Adrenal gland (tissue), 12 donors: ENCODE data around the gene CLCNKB. TPM values are rescaled to one million over a fixed set of nuclear protein-coding genes. Genes with fewer than 3 reads are reported as not detected.

Source experiments
- DNase-seq, 7 donors: peaks; one replicate each; pipeline ENCODE4 v3.0.0-alpha.2; 2019 to 2020
- H3K27ac ChIP-seq, 5 donors: fragments of 200-600 bp; sonication (generic) in 4 of 5; 1 replicate in 3 of 5; 2 replicates in 2 of 5; pipeline versions ENCODE4 v1.5.1 to v1.8.0; 2016 to 2020; ENCODE audit warnings: mild to moderate bottlenecking in 1 of 5
- H3K27me3 ChIP-seq: fragments of 200-600 bp; 2 replicates; pipeline ENCODE4 v1.8.0; 2021
- H3K36me3 ChIP-seq, 2 donors: fragments of 200-600 bp; replicated peaks in 1 of 2; 1 replicate in 1 of 2; 2 replicates in 1 of 2; pipeline versions ENCODE4 v1.5.1 to v1.8.0; 2018 to 2022
- H3K4me1 ChIP-seq, 2 donors: fragments of 200-600 bp; replicated peaks in 1 of 2; 1 replicate in 1 of 2; 2 replicates in 1 of 2; pipeline versions ENCODE4 v1.5.1 to v1.8.0; 2018 to 2021
- H3K4me3 ChIP-seq, 4 donors: fragments of 200-600 bp; sonication (generic) in 3 of 4; one replicate each; pipeline ENCODE4 v1.5.1; 2016 to 2018
- H3K9me3 ChIP-seq, 3 donors: fragments of 200-600 bp; sonication (generic) in 1 of 3; replicated peaks in 1 of 3; 1 replicate in 2 of 3; 2 replicates in 1 of 3; pipeline versions ENCODE4 v1.5.1 to v1.8.0; 2016 to 2021
- POLR2A ChIP-seq, 2 donors: fragments of 450-650 bp; IDR thresholded peaks; one replicate each; pipeline ENCODE4 v1.6.1; 2017; ENCODE audit warnings: antibody characterized with exemption in 2 of 2, mild to moderate bottlenecking in 2 of 2, moderate library complexity in 1 of 2
- WGBS, 4 donors: extraction: QIAGEN DNeasy Blood & Tissue Kit in 2 of 4; methylation state at CpG; one replicate each; pipeline versions ENCODE4 v1.1.5 to v1.1.7; 2013 to 2017; 5-methylcytosine and 5-hydroxymethylcytosine counted together
- intact Hi-C, 2 donors: fragments of 100-400 bp; cut with DNase I; formaldehyde crosslinking; loops; one replicate each; pipeline versions ENCODE4 v1.14.1 to v1.15.0; 2022 to 2023
- polyA plus RNA-seq, 3 donors: library from polyadenylated mRNA; stranded (reverse); fragments of 200-250 nt in 2 of 3; fragments of 350-450 nt in 1 of 3; fragmentation: Illumina TruSeq in 1 of 3; extraction: RNeasy Lipid Tissue Mini Kit (QIAGEN cat#74804) in 1 of 3; gene quantifications; one replicate each; pipeline ENCODE4 v1.2.3, GENCODE V29; 2013 to 2014
- total RNA-seq, 9 donors: library from RNA; depleted of rRNA in 4 of 9; stranded (reverse); fragments of >200 nt in 4 of 9; fragments of 120-200 nt in 1 of 9; fragmentation: NEBNext Ultra II Directional in 1 of 9; extraction: Animal tissue kit (Norgen Biotek cat#: 25700) in 1 of 9; gene quantifications; one replicate each; pipeline versions ENCODE4 v1.1.0 to v1.2.4, GENCODE V29; 2013 to 2023
- TF ChIP-seq, protein P1 (sequence below), 6 experiments: fragments of 450-650 bp in 4 of 6; fragments of 200-600 bp in 2 of 6; sonication (generic) in 1 of 6; IDR thresholded peaks; 1 replicate in 5 of 6; 2 replicates in 1 of 6; pipeline versions ENCODE4 v1.5.1 to v1.8.0; 2016 to 2021; ENCODE audit warnings: antibody characterized with exemption in 6 of 6, mild to moderate bottlenecking in 2 of 6, moderate library complexity in 1 of 6
- donor health status: healthy with polysubstance abuse.
- donor health status: Bipolar disorder and iron deficiency.
- donor health status: DM: yes; HTN: yes; CAD: no.
- donor health status: DM: no; HTN: no; CAD: no.
- donor health status: DM: no; HTN: no; CAD: no.
- donor health status: DM: yes; HTN: yes; CAD: no.

The CLCNKB gene
- total and polyA plus RNA-seq, 12 donors, result 0.67 to 9.9 (median 2.6) TPM

- intact Hi-C loops, result no loop called here
- DNase-seq, result no peak
- Histone ChIP-seq H3K4me1 (peaks cover 27 to 42% of the 10 kb centered on the region in 2 donors), H3K27ac (peak overlapping the region in 1 of 5 donors; percentile 81), H3K4me3 (no peak overlapping the region), H3K36me3 (no peaks in the 10 kb centered on the region), H3K9me3 (no peaks in the 10 kb centered on the region), H3K27me3 (no peaks in the 10 kb centered on the region)
- WGBS, 4 donors, result 70 to 82% (median 80%) methylated on average over 5 of the region's 5 CpGs
- no peak for TF ChIP-seq POLR2A (IDR thresholded peaks at IDR 0.05)
- TF ChIP-seq, protein P1, sequence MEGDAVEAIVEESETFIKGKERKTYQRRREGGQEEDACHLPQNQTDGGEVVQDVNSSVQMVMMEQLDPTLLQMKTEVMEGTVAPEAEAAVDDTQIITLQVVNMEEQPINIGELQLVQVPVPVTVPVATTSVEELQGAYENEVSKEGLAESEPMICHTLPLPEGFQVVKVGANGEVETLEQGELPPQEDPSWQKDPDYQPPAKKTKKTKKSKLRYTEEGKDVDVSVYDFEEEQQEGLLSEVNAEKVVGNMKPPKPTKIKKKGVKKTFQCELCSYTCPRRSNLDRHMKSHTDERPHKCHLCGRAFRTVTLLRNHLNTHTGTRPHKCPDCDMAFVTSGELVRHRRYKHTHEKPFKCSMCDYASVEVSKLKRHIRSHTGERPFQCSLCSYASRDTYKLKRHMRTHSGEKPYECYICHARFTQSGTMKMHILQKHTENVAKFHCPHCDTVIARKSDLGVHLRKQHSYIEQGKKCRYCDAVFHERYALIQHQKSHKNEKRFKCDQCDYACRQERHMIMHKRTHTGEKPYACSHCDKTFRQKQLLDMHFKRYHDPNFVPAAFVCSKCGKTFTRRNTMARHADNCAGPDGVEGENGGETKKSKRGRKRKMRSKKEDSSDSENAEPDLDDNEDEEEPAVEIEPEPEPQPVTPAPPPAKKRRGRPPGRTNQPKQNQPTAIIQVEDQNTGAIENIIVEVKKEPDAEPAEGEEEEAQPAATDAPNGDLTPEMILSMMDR (IDR thresholded peaks at IDR 0.05), result no peak
Measured at GRCh38 chr1:16074217-16074616, 30.6 kb downstream of the CLCNKB start.

DNA sequence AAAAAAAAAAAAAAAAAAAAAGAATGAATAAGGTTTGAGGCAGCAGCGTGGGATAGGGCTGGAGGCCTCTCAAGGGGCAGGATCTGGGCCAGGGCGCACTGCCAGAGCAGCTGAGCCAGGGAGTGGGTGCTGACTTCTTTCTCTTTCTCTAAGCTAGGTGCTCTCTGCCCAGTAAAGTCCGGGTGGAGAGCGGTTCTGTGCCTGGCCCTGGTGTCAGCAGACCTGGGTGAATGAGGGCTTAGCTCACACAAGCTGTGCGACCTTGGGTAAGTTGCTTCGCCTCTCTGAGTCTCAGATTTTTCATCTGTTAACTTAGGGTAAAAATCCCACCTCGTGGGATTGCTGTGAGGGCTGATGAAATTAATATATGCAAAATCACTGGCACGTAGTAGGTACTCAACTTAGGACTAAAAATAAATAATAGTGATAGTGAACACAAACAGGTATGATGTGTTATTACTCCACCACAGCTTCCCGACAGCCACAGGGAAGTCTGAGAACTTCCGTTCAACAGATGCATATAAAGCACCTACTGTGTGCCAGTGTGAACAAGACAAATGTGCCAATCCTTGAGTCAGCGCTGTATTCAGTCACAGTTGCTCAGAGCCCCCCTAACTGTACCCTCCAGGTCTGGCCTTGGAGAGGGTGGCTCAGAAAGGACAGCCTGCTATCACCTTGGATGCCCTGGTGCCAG is 31.9 kb downstream of the CLCNKB start:
- no peak overlapping the region for H3K4me3 ChIP-seq
- H3K27ac ChIP-seq, result peak overlapping the region; percentile 84 to 99 (median 94)
- H3K4me1 ChIP-seq, result peaks cover 27 to 42% of the 10 kb centered on the region in 2 donors
- intact Hi-C loops, result no loop called here
- WGBS, 4 donors, result 35 to 42% (median 42%) methylated on average over 11 of the region's 11 CpGs
- peak; percentile 87 to 94 (median 92) for DNase-seq
- H3K9me3 ChIP-seq, result no peaks in the 10 kb centered on the region
- H3K36me3 ChIP-seq, result no peaks in the 10 kb centered on the region
- no peaks in the 10 kb centered on the region for H3K27me3 ChIP-seq
- TF ChIP-seq, protein P1 (IDR thresholded peaks at IDR 0.05), result no peak
- peak in 1 of 2 donors; percentile 44 for TF ChIP-seq POLR2A (IDR thresholded peaks at IDR 0.05)

DNA sequence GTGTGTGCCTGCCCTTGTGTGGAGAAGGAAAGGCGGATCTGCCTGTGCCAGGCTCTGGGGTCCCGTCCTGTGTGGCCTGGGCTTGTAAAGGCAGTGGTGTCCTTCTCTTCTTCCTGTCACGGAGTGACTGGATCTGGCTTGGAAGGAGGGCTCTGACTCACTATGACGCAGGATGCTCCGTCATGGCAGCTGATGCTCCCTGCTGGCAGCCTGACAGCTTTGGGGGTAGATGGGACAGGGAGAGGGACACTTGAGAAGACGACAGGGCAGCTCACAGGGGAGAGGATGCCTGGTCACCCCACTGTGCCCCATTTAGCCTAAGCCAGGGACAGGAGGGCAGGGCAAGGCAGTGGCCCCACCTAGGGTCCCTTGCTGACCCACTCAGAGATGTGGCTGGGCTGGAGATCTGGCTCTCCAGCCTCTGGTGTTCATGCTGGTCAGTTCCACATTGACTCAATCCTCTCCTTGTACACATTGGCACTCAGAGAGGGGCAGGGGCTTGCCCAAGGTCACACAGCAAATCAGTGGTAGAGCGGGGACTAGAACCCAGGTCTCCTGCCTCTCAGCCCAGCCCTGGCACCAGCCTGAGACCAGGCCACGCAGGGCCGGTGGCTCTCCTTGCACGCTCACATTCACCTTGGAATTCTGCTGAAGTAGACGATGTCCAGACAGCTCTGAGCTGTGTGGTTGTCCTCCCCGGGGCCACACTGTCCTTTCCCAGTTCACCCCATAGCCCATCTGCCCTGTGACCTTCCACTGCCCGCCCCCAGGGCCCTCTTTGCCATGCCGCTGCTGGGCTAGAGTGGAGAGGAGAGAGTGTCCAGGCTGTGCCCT is 32.7 kb downstream of the CLCNKB start:
- no peaks in the 10 kb centered on the region for H3K27me3 ChIP-seq
- H3K36me3 ChIP-seq, result no peaks in the 10 kb centered on the region
- peaks cover 27 to 42% of the 10 kb centered on the region in 2 donors for H3K4me1 ChIP-seq
- H3K9me3 ChIP-seq, result no peaks in the 10 kb centered on the region
- intact Hi-C loops, result no loop called here
- WGBS, 4 donors, result 33 to 78% (median 41%) methylated on average over 4 to 14 of the region's 14 CpGs
- peak; percentile 95 to 97 (median 97) for DNase-seq
- H3K27ac ChIP-seq, result peak overlapping the region; percentile 84 to 99 (median 94)
- no peak overlapping the region for H3K4me3 ChIP-seq
- TF ChIP-seq, protein P1 (IDR thresholded peaks at IDR 0.05), result no peak
- TF ChIP-seq POLR2A (IDR thresholded peaks at IDR 0.05), result peak; percentile 51 to 97

DNA sequence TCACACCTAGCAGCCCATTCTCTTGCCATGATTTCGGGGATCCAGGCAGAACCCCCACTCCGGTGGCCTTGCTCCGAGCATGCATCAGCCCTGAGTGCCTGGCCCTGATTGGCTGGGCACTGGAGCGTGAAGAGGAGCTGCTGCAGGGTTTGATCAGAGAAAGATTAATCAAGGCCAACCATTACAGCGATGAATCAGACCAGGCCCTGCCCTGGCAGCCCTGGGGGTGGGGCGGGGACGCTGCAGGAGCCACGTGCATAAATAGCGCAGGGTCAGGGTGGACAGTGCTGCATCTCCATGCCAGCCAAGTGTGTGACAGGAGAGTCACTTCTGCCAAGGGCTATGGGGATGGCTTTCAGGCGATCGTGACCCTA is 33.3 kb downstream of the CLCNKB start:
- DNase-seq, result peak; percentile 93 to 98 (median 96)
- no peaks in the 10 kb centered on the region for H3K27me3 ChIP-seq
- TF ChIP-seq, protein P1 (IDR thresholded peaks at IDR 0.05), result no peak
- TF ChIP-seq POLR2A (IDR thresholded peaks at IDR 0.05), result no peak
- WGBS, 4 donors, result 38 to 82% (median 45%) methylated on average over 11 of the region's 11 CpGs
- no peaks in the 10 kb centered on the region for H3K9me3 ChIP-seq
- intact Hi-C loops, result no loop called here
- peak overlapping the region; percentile 84 to 99 (median 94) for H3K27ac ChIP-seq
- no peaks in the 10 kb centered on the region for H3K36me3 ChIP-seq
- no peak overlapping the region for H3K4me3 ChIP-seq
- peaks cover 27 to 42% of the 10 kb centered on the region in 2 donors for H3K4me1 ChIP-seq
